Sigmoid colon (tissue), 7 donors: Measurements from ENCODE around the gene FXR2. TPM values are rescaled to one million over a fixed set of nuclear protein-coding genes. Genes with fewer than 3 reads are reported as not detected.
A peak's percentile ranks its signal among the peaks of the same experiment; 100 is the strongest.

ENCODE experiments used
- DNase-seq: peaks from one replicate; pipeline ENCODE4 v3.0.0-alpha.2; 2019
- H3K27ac ChIP-seq, 4 donors: fragments of 200-600 bp; sonication (generic); one replicate each; pipeline ENCODE4 v1.5.1; 2016 to 2019; ENCODE audit warnings: mild to moderate bottlenecking in 1 of 4
- H3K27me3 ChIP-seq, 3 donors: fragments of 200-600 bp; sonication (generic); one replicate each; pipeline ENCODE4 v1.5.1; 2019; ENCODE audit warnings: mild to moderate bottlenecking in 1 of 3
- H3K36me3 ChIP-seq, 4 donors: fragments of 200-600 bp; sonication (generic); one replicate each; pipeline ENCODE4 v1.5.1; 2016 to 2019
- H3K4me1 ChIP-seq, 4 donors: fragments of 200-600 bp; sonication (generic); one replicate each; pipeline ENCODE4 v1.5.1; 2017 to 2019
- H3K4me3 ChIP-seq, 4 donors: fragments of 200-600 bp; sonication (generic); one replicate each; pipeline ENCODE4 v1.5.1; 2017 to 2019; ENCODE audit warnings: mild to moderate bottlenecking in 2 of 4, moderate library complexity in 1 of 4
- H3K9me3 ChIP-seq, 4 donors: fragments of 200-600 bp in 3 of 4; sonication (generic) in 3 of 4; one replicate each; pipeline versions ENCODE4 v1.5.1 to v1.6.1; 2013 to 2019
- EP300 ChIP-seq, 4 donors: sonication (generic); formaldehyde crosslinking; IDR thresholded peaks; one replicate each; pipeline ENCODE4 v1.6.1; 2017; ENCODE audit warnings: antibody characterized with exemption in 4 of 4
- POLR2A ChIP-seq, 2 donors: fragments of 450-650 bp; IDR thresholded peaks; one replicate each; pipeline ENCODE4 v1.6.1; 2016; ENCODE audit warnings: antibody characterized with exemption in 2 of 2, mild to moderate bottlenecking in 2 of 2, moderate library complexity in 2 of 2
- POLR2AphosphoS5 ChIP-seq, 4 donors: sonication (generic); formaldehyde crosslinking; IDR thresholded peaks; one replicate each; pipeline ENCODE4 v1.6.1; 2017; ENCODE audit warnings: antibody characterized with exemption in 4 of 4
- WGBS, 2 donors: extraction: QIAGEN DNeasy Blood & Tissue Kit; methylation state at CpG; one replicate each; pipeline ENCODE4 v1.1.7; 2013; 5-methylcytosine and 5-hydroxymethylcytosine counted together
- intact Hi-C: fragments of 100-400 bp; cut with DNase I; formaldehyde crosslinking; loops from one replicate; pipeline ENCODE4 v1.15.1; 2023
- polyA plus RNA-seq, 3 donors: library from polyadenylated mRNA; stranded (reverse); fragments of 200-250 nt; gene quantifications; one replicate each; pipeline ENCODE4 v1.2.3, GENCODE V29; 2013
- total RNA-seq, 4 donors: library from RNA; depleted of rRNA; stranded (reverse); fragments of >200 nt; gene quantifications; one replicate each; pipeline ENCODE4 v1.1.0, GENCODE V29; 2016
- TF ChIP-seq, protein P1 (sequence below), 4 experiments: fragments of 450-650 bp in 3 of 4; fragments of 200-600 bp in 1 of 4; IDR thresholded peaks; one replicate each; pipeline ENCODE4 v1.5.1; 2016 to 2019; ENCODE audit warnings: antibody characterized with exemption in 4 of 4, mild to moderate bottlenecking in 3 of 4, moderate library complexity in 2 of 4
- donor health status: healthy with polysubstance abuse.
- donor health status: Bipolar disorder and iron deficiency.
- donor health status: healthy.

FXR2 gene
- total RNA-seq = 10 to 100 TPM; 33.8 to 35.5 (median 34.6) TPM
- 10 to 100 TPM; 21.3 to 27.4 (median 21.6) TPM for polyA plus RNA-seq

DNA sequence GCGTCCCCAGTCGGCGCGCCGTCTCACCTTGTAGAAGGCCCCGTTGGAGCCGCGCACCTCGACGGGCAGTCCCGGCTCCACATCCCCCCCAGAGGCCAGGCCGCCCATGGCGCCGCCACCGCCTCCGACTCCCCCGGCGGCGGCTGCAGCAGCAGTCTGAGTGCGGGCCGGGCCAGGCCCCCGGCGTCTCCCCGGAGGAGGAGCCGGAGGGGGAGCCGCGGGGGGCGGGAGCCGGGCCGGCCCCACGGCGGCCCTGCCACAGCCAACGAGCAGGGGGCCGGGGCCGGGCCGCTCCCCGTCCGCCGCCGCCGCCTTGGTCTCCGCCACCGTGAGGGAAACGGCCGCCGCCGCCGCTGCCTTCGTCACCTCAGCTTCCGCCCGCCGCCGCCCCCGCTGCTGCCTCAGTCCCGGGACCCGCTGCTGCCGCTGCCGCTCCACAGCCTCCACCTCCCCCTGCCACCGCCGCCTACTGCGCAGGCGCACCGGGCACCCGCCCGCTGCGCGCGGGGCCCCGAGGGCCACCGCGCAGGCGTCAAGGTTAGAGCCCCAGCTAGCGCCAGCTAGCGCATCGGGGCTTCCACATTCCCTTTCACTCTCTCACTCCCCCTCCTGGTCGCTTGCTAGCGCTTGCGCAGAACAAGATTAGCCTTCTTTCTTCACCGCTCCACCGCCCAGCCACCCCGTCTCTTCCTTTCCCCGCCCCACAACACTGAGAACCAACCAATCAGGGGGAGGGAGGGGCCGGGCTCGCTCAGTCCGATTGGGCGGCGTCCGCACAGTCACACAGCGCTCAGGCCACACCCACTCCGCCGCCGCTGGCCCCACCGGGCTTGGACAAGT lies at the start of gene FXR2:
Gene FXR2, minus strand, starts transcription at position 473 of the 840 bp plus-strand sequence. Its CDS starts 365 bp downstream, at position 108.
- intact Hi-C loops = loop anchor here (1.0 to 5.0 kb wide), 3 partner anchors 54 to 468 kb away; partner anchors contain the start of genes SENP3 and TP53
- peak; percentile 100 for DNase-seq
- H3K4me1 ChIP-seq = peaks cover 0 to 47% (median 40%) of the 10 kb centered on the region in 4 donors
- H3K27ac ChIP-seq = peak within 1 kb of the TSS; percentile 91 to 100 (median 95)
- 1% methylated on average over 93 of the region's 93 CpGs for WGBS, 2 donors
- peak within 1 kb of the TSS; percentile 57 to 95 (median 80) for H3K4me3 ChIP-seq
- H3K9me3 ChIP-seq = no peaks in the 10 kb centered on the region
- H3K27me3 ChIP-seq = no peaks in the 10 kb centered on the region
- H3K36me3 ChIP-seq = no peaks in the 10 kb centered on the region
- TF ChIP-seq POLR2A (IDR thresholded peaks at IDR 0.05) = no peak
- TF ChIP-seq, protein P1, sequence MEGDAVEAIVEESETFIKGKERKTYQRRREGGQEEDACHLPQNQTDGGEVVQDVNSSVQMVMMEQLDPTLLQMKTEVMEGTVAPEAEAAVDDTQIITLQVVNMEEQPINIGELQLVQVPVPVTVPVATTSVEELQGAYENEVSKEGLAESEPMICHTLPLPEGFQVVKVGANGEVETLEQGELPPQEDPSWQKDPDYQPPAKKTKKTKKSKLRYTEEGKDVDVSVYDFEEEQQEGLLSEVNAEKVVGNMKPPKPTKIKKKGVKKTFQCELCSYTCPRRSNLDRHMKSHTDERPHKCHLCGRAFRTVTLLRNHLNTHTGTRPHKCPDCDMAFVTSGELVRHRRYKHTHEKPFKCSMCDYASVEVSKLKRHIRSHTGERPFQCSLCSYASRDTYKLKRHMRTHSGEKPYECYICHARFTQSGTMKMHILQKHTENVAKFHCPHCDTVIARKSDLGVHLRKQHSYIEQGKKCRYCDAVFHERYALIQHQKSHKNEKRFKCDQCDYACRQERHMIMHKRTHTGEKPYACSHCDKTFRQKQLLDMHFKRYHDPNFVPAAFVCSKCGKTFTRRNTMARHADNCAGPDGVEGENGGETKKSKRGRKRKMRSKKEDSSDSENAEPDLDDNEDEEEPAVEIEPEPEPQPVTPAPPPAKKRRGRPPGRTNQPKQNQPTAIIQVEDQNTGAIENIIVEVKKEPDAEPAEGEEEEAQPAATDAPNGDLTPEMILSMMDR (IDR thresholded peaks at IDR 0.05) = peak in 3 of 4 experiments; percentile 49 to 52 (median 51)
- peak; percentile 84 to 94 (median 88) for TF ChIP-seq POLR2AphosphoS5 (IDR thresholded peaks at IDR 0.05)

DNA sequence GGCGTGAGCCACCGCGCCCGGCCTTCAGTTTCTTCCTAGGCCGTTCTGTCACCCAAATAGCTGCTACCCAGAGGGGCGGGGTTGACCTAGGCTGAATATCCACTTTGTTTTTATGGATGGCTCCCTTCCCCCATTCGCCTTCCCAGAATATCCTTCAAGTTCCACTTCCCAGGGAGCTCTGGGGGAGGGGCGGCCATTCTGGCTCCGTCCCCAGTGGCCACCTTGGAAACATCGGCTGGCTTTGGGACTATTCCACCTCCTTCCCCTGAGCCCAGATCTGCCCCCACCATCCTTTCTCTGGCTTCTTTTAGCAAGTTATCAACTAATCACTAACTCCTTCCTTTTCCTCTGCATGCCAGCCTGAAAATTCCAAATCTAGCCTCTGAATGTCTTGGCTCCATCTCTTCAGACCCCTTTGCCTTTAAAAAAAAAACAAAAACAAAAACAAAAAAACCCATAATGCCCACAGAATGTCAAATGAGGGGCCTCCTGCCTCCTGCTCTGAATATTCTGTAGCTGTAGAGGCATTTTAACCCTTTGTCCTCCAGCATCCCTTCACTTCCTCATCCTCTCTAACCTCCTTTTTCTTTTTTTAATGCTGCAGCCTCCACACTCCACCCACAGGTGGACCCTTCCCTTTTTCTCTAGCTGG lies 42.4 kb upstream of the FXR2 start:
- peak overlapping the region in 3 of 4 donors; percentile 23 to 37 (median 24) for H3K27ac ChIP-seq
- intact Hi-C loops = no loop called here

DNA sequence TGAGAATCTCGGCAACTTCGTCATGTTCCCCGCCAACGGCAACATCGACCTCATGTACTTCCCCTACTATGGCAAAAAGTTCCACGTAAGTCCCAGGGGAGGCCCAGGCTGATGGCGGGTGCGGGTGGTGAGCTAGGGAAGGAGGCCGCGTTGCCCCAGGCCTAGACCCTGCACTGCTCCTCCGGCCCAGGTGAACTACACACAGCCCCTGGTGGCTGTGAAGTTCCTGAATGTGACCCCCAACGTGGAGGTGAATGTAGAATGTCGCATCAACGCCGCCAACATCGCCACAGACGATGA lies 40.8 kb upstream of the FXR2 start:
- H3K4me1 ChIP-seq = peaks cover 0 to 28% (median 23%) of the 10 kb centered on the region in 4 donors
- no peak overlapping the region for H3K4me3 ChIP-seq
- intact Hi-C loops = no loop called here
- H3K27me3 ChIP-seq = peaks cover 11 to 28% (median 18%) of the 10 kb centered on the region in 3 donors
- H3K9me3 ChIP-seq = no peaks in the 10 kb centered on the region
- no peak for DNase-seq
- H3K27ac ChIP-seq = no peak overlapping the region
- H3K36me3 ChIP-seq = no peaks in the 10 kb centered on the region
- WGBS, 2 donors = 89 to 93% methylated on average over 17 of the region's 17 CpGs
- TF ChIP-seq EP300 (IDR thresholded peaks at IDR 0.05) (no peak), POLR2AphosphoS5 (IDR thresholded peaks at IDR 0.05) (no peak), POLR2A (IDR thresholded peaks at IDR 0.05) (no peak)
- TF ChIP-seq, protein P1 (IDR thresholded peaks at IDR 0.05) = no peak

More for the DNA sequence above, 42.4 kb upstream of the FXR2 start:
- TF ChIP-seq POLR2AphosphoS5 (IDR thresholded peaks at IDR 0.05) (peak in 3 of 4 donors; percentile 9 to 51 (median 32)), POLR2A (IDR thresholded peaks at IDR 0.05) (no peak), EP300 (IDR thresholded peaks at IDR 0.05) (no peak)
- TF ChIP-seq, protein P1 (IDR thresholded peaks at IDR 0.05) = no peak
- peaks cover 0 to 14% (median 9%) of the 10 kb centered on the region in 4 donors for H3K4me1 ChIP-seq
- DNase-seq = peak; percentile 77
- no peaks in the 10 kb centered on the region for H3K36me3 ChIP-seq
- 61 to 71% methylated on average over 10 of the region's 10 CpGs for WGBS, 2 donors
- peaks cover 0 to 12% (median 2%) of the 10 kb centered on the region in 3 donors for H3K27me3 ChIP-seq
- H3K9me3 ChIP-seq = no peaks in the 10 kb centered on the region
- H3K4me3 ChIP-seq = no peak overlapping the region

DNA sequence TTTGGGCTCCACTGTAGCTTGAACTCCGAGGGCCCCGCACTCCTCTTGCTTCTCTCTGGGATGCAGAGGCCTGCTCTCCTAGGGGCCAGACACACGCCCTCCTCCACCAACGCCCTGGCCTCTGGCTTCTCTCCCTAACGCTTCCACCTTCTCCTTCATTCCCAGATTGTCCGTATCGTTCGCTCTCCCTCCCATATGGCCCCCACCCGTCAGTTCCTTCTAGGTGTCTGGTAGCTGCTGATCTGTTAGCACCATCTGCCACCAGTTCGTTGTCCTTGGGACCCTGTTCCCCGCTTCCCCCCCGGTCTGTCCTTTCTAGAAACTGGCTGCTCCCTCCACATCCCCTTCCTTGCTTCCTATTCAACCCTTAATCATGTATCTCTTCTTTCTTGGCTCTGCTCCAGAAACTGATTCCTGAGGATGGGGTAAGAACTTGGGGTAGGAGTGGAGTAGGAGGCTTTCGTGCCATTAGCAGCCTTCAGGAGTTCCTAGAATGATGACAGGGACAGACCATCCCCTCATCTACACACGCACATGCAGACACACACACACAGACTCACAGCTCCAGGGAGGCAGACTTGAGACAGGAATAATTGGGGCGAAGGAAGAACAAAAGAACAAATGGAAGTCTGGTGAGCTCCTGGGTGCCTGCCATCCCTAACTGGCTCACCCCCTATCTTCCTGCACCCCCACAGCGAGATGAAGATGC lies 40.3 kb upstream of the FXR2 start:
- TF ChIP-seq, protein P1 (IDR thresholded peaks at IDR 0.05) = no peak
- TF ChIP-seq POLR2AphosphoS5 (IDR thresholded peaks at IDR 0.05) = no peak
- TF ChIP-seq POLR2A (IDR thresholded peaks at IDR 0.05) = no peak
- TF ChIP-seq EP300 (IDR thresholded peaks at IDR 0.05) = no peak
- no peaks in the 10 kb centered on the region for H3K36me3 ChIP-seq
- H3K27me3 ChIP-seq = peaks cover 11 to 33% (median 19%) of the 10 kb centered on the region in 3 donors
- 86 to 88% methylated on average over 16 of the region's 16 CpGs for WGBS, 2 donors
- DNase-seq = no peak
- peaks cover 0 to 32% (median 28%) of the 10 kb centered on the region in 4 donors for H3K4me1 ChIP-seq
- H3K27ac ChIP-seq = no peak overlapping the region
- no peaks in the 10 kb centered on the region for H3K9me3 ChIP-seq
- no peak overlapping the region for H3K4me3 ChIP-seq
- intact Hi-C loops = loop anchor here (5.0 kb wide), 1 partner anchor 32 kb away; the partner anchor contains the start of genes TP53 and WRAP53
